Mucosa of rectum (tissue), 2 donors: ENCODE data around the gene EOMES.

ENCODE experiments used
- H3K27ac ChIP-seq, 2 donors: one replicate each; pipeline ENCODE4 v1.7.0; 2013; ENCODE audit warnings: inconsistent platforms in 2 of 2, low read depth in 2 of 2, low read length in 2 of 2
- H3K27me3 ChIP-seq, 2 donors: one replicate each; pipeline ENCODE4 v1.7.0; 2013; ENCODE audit warnings: low read length in 2 of 2; ENCODE audit not compliant: control insufficient read depth in 2 of 2, insufficient read depth in 2 of 2
- H3K36me3 ChIP-seq, 2 donors: one replicate each; pipeline ENCODE4 v1.7.0; 2013; ENCODE audit warnings: low read length in 2 of 2; ENCODE audit not compliant: control insufficient read depth in 2 of 2, insufficient read depth in 2 of 2
- H3K4me1 ChIP-seq, 2 donors: one replicate each; pipeline ENCODE4 v1.7.0; 2013; ENCODE audit warnings: low read length in 2 of 2, mild to moderate bottlenecking in 1 of 2; ENCODE audit not compliant: control insufficient read depth in 2 of 2, insufficient read depth in 2 of 2
- H3K4me3 ChIP-seq, 2 donors: one replicate each; pipeline ENCODE4 v1.7.0; 2013; ENCODE audit warnings: low read length in 2 of 2
- H3K9ac ChIP-seq, 2 donors: one replicate each; pipeline ENCODE4 v1.7.0; 2013; ENCODE audit warnings: low read length in 2 of 2, low read depth in 1 of 2, mild to moderate bottlenecking in 1 of 2
- H3K9me3 ChIP-seq, 2 donors: one replicate each; pipeline ENCODE4 v1.7.0; 2013; ENCODE audit warnings: low read length in 2 of 2; ENCODE audit not compliant: control insufficient read depth in 2 of 2
- donor health status: healthy.
- donor health status: Normal muscosa, but diverticular disease.

Gene EOMES

DNA sequence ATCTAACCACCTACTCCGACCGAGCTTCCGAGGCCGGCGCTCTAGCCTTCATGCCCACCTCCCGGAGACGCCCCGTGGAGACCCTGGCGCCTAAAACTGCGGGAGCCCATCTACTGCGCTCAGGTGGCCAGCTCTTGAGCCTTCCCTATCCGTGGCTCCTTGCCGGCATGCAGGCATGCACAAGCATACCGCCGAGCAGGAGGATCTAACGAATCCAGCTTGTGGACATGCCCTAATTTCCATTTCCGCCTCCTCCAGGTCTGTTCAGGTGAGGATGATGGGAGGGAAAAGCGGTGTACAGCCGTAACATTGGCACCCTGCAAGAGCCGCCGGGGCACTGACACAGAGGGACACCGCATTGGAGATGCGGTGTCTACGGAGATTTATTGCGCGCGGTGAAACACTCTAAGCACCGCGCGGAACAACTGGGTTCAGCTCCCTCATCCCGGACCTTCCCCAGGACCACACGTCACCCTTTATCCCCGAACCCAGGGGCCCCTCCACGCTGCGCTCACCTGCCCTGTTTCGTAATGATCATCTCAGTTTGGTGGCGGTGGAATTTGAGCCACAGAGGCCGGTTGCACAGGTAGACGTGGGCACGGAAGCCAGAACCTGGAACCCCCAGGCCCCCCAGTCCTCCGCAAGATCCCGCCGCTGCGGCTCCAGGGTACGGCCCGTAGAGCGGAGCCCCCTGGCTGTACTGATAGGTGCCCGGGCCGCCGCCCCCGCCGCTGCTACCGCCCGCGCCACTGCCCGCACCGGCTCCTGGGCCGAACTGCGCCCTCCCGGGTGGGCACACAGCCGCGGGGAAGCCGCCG, 1.0 kb downstream of the EOMES start:
- H3K9me3 ChIP-seq: no peaks in the 10 kb centered on the region
- H3K4me1 ChIP-seq: peaks cover 8 to 11% of the 10 kb centered on the region in 2 donors
- peaks cover 54 to 67% of the 10 kb centered on the region in 2 donors for H3K27me3 ChIP-seq
- peak overlapping the region; percentile 1 to 56 for H3K4me3 ChIP-seq
- no peaks in the 10 kb centered on the region for H3K36me3 ChIP-seq
- no peak overlapping the region for H3K27ac ChIP-seq
- no peak overlapping the region for H3K9ac ChIP-seq

DNA sequence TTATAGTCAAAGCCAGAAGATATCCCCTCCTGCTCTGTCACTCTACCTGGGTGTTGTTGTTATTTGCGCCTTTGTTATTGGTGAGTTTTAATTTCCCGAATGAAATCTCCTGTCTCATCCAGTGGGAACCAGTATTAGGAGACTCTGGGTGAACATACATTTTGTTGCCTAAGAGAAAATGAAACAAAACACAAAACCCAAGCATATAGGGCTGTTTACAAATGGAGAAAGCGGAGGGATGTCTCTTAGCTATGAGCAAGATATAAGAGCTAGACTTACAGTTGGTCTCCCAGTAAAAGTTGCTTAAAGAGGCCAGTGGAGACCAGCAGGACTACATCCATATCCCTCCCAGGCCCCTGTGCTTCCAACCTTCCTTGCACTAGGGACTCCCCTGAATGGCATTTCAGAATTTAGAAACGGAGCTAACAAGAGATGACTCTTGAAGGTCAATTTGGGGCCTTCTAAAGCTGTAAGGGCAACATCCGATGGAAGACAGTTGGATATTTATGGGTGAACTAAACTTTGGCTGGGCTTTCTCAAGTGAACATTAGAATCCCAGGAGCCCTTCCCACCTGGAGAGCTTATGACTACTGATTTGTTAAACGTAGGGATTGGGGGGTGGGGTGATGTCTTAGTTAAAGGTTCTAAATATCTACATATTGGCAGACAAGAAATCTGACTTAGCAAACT, 2.7 kb downstream of the EOMES start:
- Histone ChIP-seq H3K27ac (no peak overlapping the region), H3K4me3 (no peak overlapping the region), H3K27me3 (peaks cover 58 to 72% of the 10 kb centered on the region in 2 donors), H3K4me1 (peaks cover 17 to 18% of the 10 kb centered on the region in 2 donors), H3K9ac (no peak overlapping the region), H3K36me3 (no peaks in the 10 kb centered on the region), H3K9me3 (no peaks in the 10 kb centered on the region)

DNA sequence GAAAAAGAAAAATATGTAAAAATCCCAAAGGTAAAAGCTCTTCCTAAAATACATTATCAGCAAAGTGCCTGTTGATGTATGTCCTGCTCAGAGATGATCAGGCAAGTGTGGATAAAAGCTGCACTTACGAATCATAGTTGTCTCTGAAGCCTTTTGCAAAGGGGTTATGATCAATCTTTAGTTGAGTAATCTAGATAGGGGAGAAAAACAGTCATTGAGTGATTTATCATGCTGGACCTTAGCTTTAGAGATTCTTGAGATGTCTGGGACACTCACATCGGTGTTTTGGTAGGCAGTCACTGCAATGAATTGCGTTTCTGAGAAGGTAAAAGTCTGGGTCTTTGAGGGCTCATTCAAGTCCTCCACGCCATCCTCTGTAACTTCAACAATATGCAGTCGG, 3.7 kb downstream of the EOMES start:
- H3K4me3 ChIP-seq: no peak overlapping the region
- no peaks in the 10 kb centered on the region for H3K9me3 ChIP-seq
- H3K36me3 ChIP-seq: no peaks in the 10 kb centered on the region
- H3K27me3 ChIP-seq: peaks cover 60 to 73% of the 10 kb centered on the region in 2 donors
- H3K4me1 ChIP-seq: peaks cover 19 to 25% of the 10 kb centered on the region in 2 donors
- no peak overlapping the region for H3K27ac ChIP-seq
- no peak overlapping the region for H3K9ac ChIP-seq

DNA sequence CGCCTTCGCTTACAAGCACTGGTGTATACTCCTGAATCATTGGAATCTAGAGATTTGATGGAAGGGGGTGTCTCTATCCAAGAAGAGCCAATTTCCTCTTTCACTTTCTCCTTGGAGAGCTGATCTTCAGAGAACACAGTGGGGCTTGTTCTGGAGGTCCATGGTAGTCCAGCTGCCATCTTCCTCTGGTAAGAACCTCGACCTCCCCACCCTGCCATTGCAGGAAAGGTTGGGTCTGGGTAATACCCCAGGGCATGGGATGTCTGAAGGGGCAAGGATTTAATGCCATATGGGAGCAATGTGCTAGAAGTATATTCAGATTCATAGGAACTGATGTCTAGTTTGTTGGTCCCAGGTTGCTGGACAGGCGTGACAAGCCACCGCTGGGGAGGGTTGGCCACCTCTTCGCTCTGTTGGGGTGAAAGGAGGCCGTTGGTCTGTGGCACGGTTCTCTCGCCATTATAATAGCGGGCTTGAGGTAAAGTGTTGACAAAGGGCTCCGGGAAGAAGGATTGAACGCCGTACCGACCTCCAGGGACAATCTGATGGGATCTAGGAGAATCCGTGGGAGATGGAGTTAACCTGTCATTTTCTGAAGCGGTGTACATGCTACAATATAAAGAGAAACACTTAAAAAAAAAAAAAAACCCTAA, 4.8 kb downstream of the EOMES start:
- peaks cover 20 to 30% of the 10 kb centered on the region in 2 donors for H3K4me1 ChIP-seq
- H3K9me3 ChIP-seq: no peaks in the 10 kb centered on the region
- H3K27me3 ChIP-seq: peaks cover 65 to 70% of the 10 kb centered on the region in 2 donors
- no peak overlapping the region for H3K27ac ChIP-seq
- H3K4me3 ChIP-seq: no peak overlapping the region
- no peak overlapping the region for H3K9ac ChIP-seq
- no peaks in the 10 kb centered on the region for H3K36me3 ChIP-seq

DNA sequence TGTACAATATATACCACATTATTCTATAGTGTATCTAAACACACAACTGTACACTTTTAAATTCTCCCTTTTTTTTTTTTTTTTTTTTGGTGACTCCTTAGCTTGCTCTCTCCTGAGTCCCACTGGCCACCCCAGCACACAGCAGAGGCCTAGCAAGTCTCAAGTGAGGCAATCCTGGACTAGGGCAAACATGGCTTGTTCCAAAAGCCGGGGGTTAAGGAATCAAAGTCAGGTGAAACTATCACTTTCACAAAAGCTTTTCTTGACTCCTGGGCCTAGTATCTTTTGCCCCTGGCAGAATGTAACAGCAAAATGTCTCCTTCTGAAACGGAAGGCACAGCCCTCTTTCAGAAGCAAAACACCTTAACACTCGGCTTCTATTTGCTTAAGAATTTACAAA, 5.8 kb downstream of the EOMES start:
- H3K27me3 ChIP-seq: peaks cover 64 to 67% of the 10 kb centered on the region in 2 donors
- peaks cover 17 to 24% of the 10 kb centered on the region in 2 donors for H3K4me1 ChIP-seq
- no peak overlapping the region for H3K27ac ChIP-seq

DNA sequence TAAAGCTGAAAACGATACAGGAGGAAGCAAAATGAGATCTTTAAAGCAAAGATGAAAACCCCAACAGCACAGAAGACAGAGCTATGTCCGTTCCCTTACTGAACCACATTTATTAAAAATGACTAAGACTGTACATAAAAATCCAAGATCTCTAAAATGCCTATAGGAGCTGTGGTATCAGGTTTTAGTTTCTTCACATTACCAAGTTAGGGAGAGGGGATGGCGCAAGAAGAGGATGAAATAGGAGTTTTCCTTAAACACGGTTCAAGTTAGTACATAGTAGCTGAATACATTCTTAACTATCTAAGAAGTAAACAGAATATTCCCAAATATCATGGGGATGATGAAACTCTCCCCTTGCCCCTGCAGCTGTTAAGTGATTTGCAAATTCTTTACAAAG, 6.3 kb downstream of the EOMES start:
- peaks cover 16 to 23% of the 10 kb centered on the region in 2 donors for H3K4me1 ChIP-seq
- no peaks in the 10 kb centered on the region for H3K36me3 ChIP-seq
- H3K9me3 ChIP-seq: no peaks in the 10 kb centered on the region
- no peak overlapping the region for H3K9ac ChIP-seq
- H3K27ac ChIP-seq: no peak overlapping the region
- no peak overlapping the region for H3K4me3 ChIP-seq
- H3K27me3 ChIP-seq: peaks cover 60 to 63% of the 10 kb centered on the region in 2 donors

More for the DNA sequence above, 5.8 kb downstream of the EOMES start:
- no peak overlapping the region for H3K4me3 ChIP-seq
- no peaks in the 10 kb centered on the region for H3K36me3 ChIP-seq
- no peak overlapping the region for H3K9ac ChIP-seq
- H3K9me3 ChIP-seq: no peaks in the 10 kb centered on the region

DNA sequence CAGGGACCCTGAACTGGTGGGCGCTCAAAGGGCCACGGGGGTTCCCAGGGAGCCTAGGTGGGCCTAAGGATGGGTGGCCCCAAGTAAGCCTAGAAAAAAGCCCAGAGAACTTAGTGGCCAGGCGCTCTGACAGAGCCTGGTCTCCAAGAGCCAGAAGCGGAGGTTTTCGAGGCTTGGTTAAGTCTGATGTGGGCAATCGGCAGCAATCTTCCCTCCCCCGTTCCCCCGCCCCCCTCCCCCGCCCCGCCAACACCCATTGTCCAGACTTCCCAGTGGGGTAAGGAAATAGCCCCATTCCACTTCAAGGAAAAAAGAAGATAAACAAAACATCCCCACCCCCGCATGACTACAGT, 6.7 kb downstream of the EOMES start:
- peaks cover 15 to 23% of the 10 kb centered on the region in 2 donors for H3K4me1 ChIP-seq
- H3K9ac ChIP-seq: no peak overlapping the region
- no peaks in the 10 kb centered on the region for H3K36me3 ChIP-seq
- H3K27ac ChIP-seq: no peak overlapping the region
- H3K4me3 ChIP-seq: peak overlapping the region in 1 of 2 donors; percentile 17
- H3K27me3 ChIP-seq: peaks cover 57 to 59% of the 10 kb centered on the region in 2 donors
- H3K9me3 ChIP-seq: no peaks in the 10 kb centered on the region

DNA sequence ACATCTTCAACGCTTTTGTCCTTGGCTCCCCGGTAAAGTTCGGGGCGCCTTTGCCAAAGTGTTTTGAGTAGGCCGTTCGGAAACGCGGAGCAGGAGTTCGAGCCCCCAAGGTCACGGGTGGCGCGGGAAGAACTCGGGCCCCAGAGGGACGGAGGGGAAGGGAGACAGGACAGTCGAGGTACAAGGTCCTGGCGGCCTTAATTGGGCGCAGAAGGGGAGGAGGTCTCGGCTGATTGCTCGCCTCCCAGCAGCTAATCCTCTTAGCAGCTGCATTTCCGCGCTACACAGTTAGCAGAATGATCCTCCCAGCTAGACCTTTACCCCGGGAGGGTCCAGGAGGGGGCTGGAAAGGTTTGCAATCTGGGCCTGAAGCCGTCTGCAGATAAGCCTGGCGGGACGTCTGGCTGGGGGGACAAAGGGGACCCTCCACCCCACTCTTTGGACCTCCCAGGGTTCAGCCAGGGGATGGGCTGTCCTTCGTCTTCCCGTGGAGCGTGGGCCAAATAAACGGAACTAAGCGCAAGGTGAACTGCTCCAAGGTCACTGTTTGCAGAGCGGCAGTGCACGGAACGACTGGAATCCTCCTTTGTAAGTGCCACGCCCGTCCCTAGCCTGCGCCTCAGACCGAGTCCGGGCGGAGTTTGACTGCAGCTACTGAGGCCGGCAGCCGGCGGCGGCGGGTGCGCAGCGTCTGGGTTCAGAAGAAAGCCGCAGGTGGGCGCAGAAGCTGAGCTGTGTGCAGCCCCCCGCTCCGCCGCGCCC, 7.2 kb downstream of the EOMES start:
- Histone ChIP-seq H3K9me3 (no peaks in the 10 kb centered on the region), H3K27me3 (peaks cover 56 to 57% of the 10 kb centered on the region in 2 donors), H3K9ac (no peak overlapping the region), H3K36me3 (no peaks in the 10 kb centered on the region), H3K4me3 (peak overlapping the region; percentile 17 to 44), H3K27ac (no peak overlapping the region), H3K4me1 (peaks cover 15 to 23% of the 10 kb centered on the region in 2 donors)

DNA sequence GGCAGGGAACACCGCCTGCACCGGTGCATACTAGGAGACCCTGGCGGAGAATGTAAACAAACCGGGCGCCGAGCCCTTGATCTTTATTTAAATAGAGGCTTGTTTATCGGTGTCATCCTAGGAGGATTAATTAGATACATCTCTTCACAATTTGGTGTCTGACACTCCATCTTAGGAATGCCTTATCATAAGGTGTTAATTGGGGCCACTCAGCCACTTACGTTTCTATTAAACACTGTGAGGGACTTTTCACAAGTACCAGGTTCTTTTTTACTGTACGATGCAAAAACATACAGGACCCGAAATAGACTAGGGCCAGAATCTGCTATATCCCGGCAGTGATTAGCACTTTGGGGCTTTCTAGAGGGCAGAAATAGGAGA, 8.0 kb downstream of the EOMES start:
- Histone ChIP-seq H3K4me1 (peaks cover 15 to 23% of the 10 kb centered on the region in 2 donors), H3K4me3 (peak overlapping the region in 1 of 2 donors; percentile 82), H3K9me3 (no peaks in the 10 kb centered on the region), H3K36me3 (no peaks in the 10 kb centered on the region), H3K9ac (no peak overlapping the region), H3K27me3 (peaks cover 52% of the 10 kb centered on the region in 2 donors), H3K27ac (no peak overlapping the region)
